ENCODE data around the gene CAVIN1.
"Not testable (repeated sequence)": the region's sequence is repeated elsewhere in the genome, so short reads cannot be mapped to it uniquely, and the experiment has no call there.

Gene CAVIN1

GRCh38 chr17:42378359-42378958 lies 44.6 kb downstream of the CAVIN1 start:
- 89 to 90% methylated on average over 10 of the region's 10 CpGs for WGBS, 2 experiments
- H3K4me3 ChIP-seq (ENCODE audit: insufficient read depth, low read depth, low read length): no peak overlapping the region

GRCh38 chr17:42373896-42374295 lies 49.2 kb downstream of the CAVIN1 start:
- Histone ChIP-seq H3K27ac (ENCODE audit: insufficient read depth, low read depth, low read length, poor library complexity, severe bottlenecking) (no peak overlapping the region), H3K4me1 (ENCODE audit: control insufficient read depth, insufficient read depth, low read length) (no peaks in the 10 kb centered on the region), H3K27me3 (ENCODE audit: control insufficient read depth, insufficient read depth, low read length, poor library complexity, severe bottlenecking) (no peaks in the 10 kb centered on the region), H3K4me3 (ENCODE audit: insufficient read depth, low read depth, low read length) (no peak overlapping the region), H3K36me3 (ENCODE audit: control insufficient read depth, insufficient read depth, low read length) (peaks cover 9% of the 10 kb centered on the region), H3K9me3 (ENCODE audit: control insufficient read depth, low read length) (no peaks in the 10 kb centered on the region)
- WGBS, 2 experiments: 100% methylated on average over 1 of the region's 1 CpG

More at GRCh38 chr17:42378359-42378958, 44.6 kb downstream of the CAVIN1 start:
- Histone ChIP-seq H3K27ac (ENCODE audit: insufficient read depth, low read depth, low read length, poor library complexity, severe bottlenecking) (no peak overlapping the region), H3K4me1 (ENCODE audit: control insufficient read depth, insufficient read depth, low read length) (no peaks in the 10 kb centered on the region), H3K36me3 (ENCODE audit: control insufficient read depth, insufficient read depth, low read length) (no peaks in the 10 kb centered on the region), H3K9me3 (ENCODE audit: control insufficient read depth, low read length) (no peaks in the 10 kb centered on the region), H3K27me3 (ENCODE audit: control insufficient read depth, insufficient read depth, low read length, poor library complexity, severe bottlenecking) (no peaks in the 10 kb centered on the region)

- H3K4me1 ChIP-seq (ENCODE audit: control insufficient read depth, insufficient read depth, low read length): no peaks in the 10 kb centered on the region
- H3K4me3 ChIP-seq (ENCODE audit: insufficient read depth, low read depth, low read length): no peak overlapping the region
- no peaks in the 10 kb centered on the region for H3K9me3 ChIP-seq (ENCODE audit: control insufficient read depth, low read length)
- no peak overlapping the region for H3K27ac ChIP-seq (ENCODE audit: insufficient read depth, low read depth, low read length, poor library complexity, severe bottlenecking)
- H3K27me3 ChIP-seq (ENCODE audit: control insufficient read depth, insufficient read depth, low read length, poor library complexity, severe bottlenecking): no peaks in the 10 kb centered on the region
- peaks cover 9% of the 10 kb centered on the region for H3K36me3 ChIP-seq (ENCODE audit: control insufficient read depth, insufficient read depth, low read length)
These were observed 50.9 kb downstream of the CAVIN1 start for GRCh38 chr17:42372142-42372541.

GRCh38 chr17:42368797-42369561 lies 54.1 kb downstream of the CAVIN1 start:
- H3K4me1 ChIP-seq (ENCODE audit: control insufficient read depth, insufficient read depth, low read length); H3K4me3 ChIP-seq (ENCODE audit: insufficient read depth, low read depth, low read length); H3K36me3 ChIP-seq (ENCODE audit: control insufficient read depth, insufficient read depth, low read length); H3K27me3 ChIP-seq (ENCODE audit: control insufficient read depth, insufficient read depth, low read length, poor library complexity, severe bottlenecking); H3K27ac ChIP-seq (ENCODE audit: insufficient read depth, low read depth, low read length, poor library complexity, severe bottlenecking); H3K9me3 ChIP-seq (ENCODE audit: control insufficient read depth, low read length): not testable (repeated sequence)
- WGBS, 2 experiments: 80 to 84% methylated on average over 12 of the region's 12 CpGs

DNA sequence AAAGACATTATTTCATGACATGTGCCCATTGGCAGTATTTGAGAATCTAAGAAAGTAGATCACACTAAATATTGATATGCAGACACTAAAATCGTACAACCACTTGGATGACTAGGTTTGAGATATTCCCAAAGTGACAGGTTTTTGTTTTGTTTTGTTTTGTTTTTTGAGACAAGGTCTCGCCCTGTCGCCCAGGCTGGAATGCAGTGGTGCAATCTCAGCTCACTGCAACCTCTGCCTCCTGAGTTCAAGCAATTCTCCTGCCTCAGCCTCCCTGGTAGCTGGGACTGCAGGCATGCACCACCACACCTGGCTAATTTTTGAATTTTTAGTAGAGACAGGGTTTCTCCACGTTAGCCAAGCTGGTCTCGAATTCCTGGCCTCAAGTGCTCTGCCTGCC lies 54.7 kb downstream of the CAVIN1 start:
- not testable (repeated sequence) for H3K4me1 ChIP-seq (ENCODE audit: control insufficient read depth, insufficient read depth, low read length); H3K36me3 ChIP-seq (ENCODE audit: control insufficient read depth, insufficient read depth, low read length); H3K9me3 ChIP-seq (ENCODE audit: control insufficient read depth, low read length); H3K27ac ChIP-seq (ENCODE audit: insufficient read depth, low read depth, low read length, poor library complexity, severe bottlenecking); H3K4me3 ChIP-seq (ENCODE audit: insufficient read depth, low read depth, low read length); H3K27me3 ChIP-seq (ENCODE audit: control insufficient read depth, insufficient read depth, low read length, poor library complexity, severe bottlenecking)
- WGBS, 2 experiments: 88 to 92% methylated on average over 5 of the region's 5 CpGs

DNA sequence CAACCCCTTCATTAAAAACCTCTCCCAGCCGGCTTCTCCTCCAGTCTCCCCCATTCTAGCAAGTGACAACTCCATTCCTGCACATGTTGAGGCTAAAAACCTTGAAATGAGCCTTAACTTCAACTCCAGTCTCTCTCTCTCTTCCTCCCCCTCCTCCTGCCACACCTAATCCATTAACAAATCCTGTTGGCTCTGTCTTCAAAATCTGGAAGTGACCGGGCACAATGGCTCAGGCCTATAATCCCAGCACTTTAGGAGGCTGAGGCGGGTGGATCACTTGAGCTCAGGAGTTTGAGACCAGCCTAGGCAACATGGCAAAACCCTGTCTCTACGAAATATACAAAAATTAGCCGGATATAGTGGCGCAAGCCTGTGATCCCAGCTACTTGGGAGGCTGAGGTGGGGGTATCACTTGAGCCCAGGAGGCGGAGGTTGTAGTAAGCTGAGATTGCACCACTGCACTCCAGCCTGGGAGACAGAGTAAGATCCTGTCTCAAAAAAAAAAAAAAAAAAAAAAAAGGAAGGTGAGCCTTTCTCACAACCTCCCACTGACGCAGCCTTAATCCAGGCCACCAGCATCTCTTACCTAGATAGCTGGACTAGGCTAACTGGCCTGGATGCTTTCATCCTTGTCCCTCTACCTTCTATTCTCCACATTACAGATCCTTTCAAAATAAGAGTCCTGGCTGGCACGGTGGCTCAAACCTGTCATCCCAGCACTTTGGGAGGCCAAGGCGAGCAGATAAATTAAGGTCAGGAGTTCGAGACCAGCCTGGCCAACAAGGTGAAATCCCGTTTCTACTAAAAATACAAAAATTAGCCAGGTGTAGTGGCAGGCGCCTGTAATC lies 56.7 kb downstream of the CAVIN1 start:
- not testable (repeated sequence) for H3K27me3 ChIP-seq (ENCODE audit: control insufficient read depth, insufficient read depth, low read length, poor library complexity, severe bottlenecking); H3K36me3 ChIP-seq (ENCODE audit: control insufficient read depth, insufficient read depth, low read length); H3K4me3 ChIP-seq (ENCODE audit: insufficient read depth, low read depth, low read length); H3K9me3 ChIP-seq (ENCODE audit: control insufficient read depth, low read length); H3K4me1 ChIP-seq (ENCODE audit: control insufficient read depth, insufficient read depth, low read length)
- H3K27ac ChIP-seq (ENCODE audit: insufficient read depth, low read depth, low read length, poor library complexity, severe bottlenecking): peak overlapping the region; percentile 6
- WGBS, 2 experiments: 74 to 76% methylated on average over 13 of the region's 13 CpGs

GRCh38 chr17:42365136-42365535 lies 57.9 kb downstream of the CAVIN1 start:
- no peaks in the 10 kb centered on the region for H3K9me3 ChIP-seq (ENCODE audit: control insufficient read depth, low read length)
- H3K4me1 ChIP-seq (ENCODE audit: control insufficient read depth, insufficient read depth, low read length): no peaks in the 10 kb centered on the region
- 90 to 94% methylated on average over 8 to 9 of the region's 9 CpGs for WGBS, 2 experiments
- H3K27me3 ChIP-seq (ENCODE audit: control insufficient read depth, insufficient read depth, low read length, poor library complexity, severe bottlenecking): no peaks in the 10 kb centered on the region
- H3K27ac ChIP-seq (ENCODE audit: insufficient read depth, low read depth, low read length, poor library complexity, severe bottlenecking): no peak overlapping the region
- no peaks in the 10 kb centered on the region for H3K36me3 ChIP-seq (ENCODE audit: control insufficient read depth, insufficient read depth, low read length)
- H3K4me3 ChIP-seq (ENCODE audit: insufficient read depth, low read depth, low read length): no peak overlapping the region

DNA sequence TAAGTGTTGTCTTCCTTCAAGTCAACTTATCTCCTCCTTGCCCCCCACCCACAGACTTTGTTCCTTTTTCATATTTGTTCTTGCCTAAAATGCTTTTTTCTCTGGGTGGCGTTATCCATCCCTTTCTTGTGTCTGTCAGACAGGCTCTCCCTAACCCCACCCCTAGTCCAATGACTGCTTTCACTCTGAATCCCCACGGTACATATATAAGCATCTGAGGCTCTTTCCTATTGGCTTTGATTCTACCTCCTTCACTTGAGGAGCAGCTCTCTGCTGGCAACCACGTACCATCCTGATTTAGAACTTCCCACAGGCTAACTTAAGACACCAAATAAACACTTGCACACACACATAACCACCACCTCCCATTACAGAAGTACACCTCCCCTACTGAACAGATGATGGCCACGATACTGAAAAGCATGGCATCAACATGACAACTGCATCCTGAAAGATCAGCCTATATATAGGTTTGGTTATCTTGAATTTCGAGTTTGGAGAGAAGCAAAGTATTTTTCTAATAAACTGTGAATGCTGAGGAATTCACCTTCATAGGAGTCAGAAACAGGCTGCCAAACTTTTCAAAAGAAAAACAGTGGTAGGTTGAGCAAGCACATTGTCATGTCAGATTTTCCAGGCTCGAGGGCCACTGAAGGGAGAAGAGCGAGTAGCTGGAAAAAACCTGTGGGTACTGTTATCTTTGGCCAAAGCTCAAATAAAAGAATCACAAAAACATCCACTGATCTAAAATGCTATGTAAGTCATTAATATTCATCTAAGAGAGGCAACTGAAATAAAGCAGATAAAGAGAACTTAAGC lies 59.1 kb downstream of the CAVIN1 start:
- Histone ChIP-seq H3K4me1 (ENCODE audit: control insufficient read depth, insufficient read depth, low read length) (no peaks in the 10 kb centered on the region), H3K9me3 (ENCODE audit: control insufficient read depth, low read length) (no peaks in the 10 kb centered on the region), H3K4me3 (ENCODE audit: insufficient read depth, low read depth, low read length) (no peak overlapping the region), H3K27me3 (ENCODE audit: control insufficient read depth, insufficient read depth, low read length, poor library complexity, severe bottlenecking) (no peaks in the 10 kb centered on the region), H3K36me3 (ENCODE audit: control insufficient read depth, insufficient read depth, low read length) (no peaks in the 10 kb centered on the region), H3K27ac (ENCODE audit: insufficient read depth, low read depth, low read length, poor library complexity, severe bottlenecking) (no peak overlapping the region)
- 88 to 92% methylated on average over 6 to 7 of the region's 7 CpGs for WGBS, 2 experiments

- no peaks in the 10 kb centered on the region for H3K9me3 ChIP-seq (ENCODE audit: control insufficient read depth, low read length)
- 84 to 88% methylated on average over 1 of the region's 1 CpG for WGBS, 2 experiments
These were observed 59.8 kb downstream of the CAVIN1 start for GRCh38 chr17:42363231-42363630.

More at GRCh38 chr17:42363231-42363630, 59.8 kb downstream of the CAVIN1 start:
- Histone ChIP-seq H3K27me3 (ENCODE audit: control insufficient read depth, insufficient read depth, low read length, poor library complexity, severe bottlenecking) (no peaks in the 10 kb centered on the region), H3K36me3 (ENCODE audit: control insufficient read depth, insufficient read depth, low read length) (no peaks in the 10 kb centered on the region), H3K27ac (ENCODE audit: insufficient read depth, low read depth, low read length, poor library complexity, severe bottlenecking) (no peak overlapping the region), H3K4me1 (ENCODE audit: control insufficient read depth, insufficient read depth, low read length) (no peaks in the 10 kb centered on the region), H3K4me3 (ENCODE audit: insufficient read depth, low read depth, low read length) (no peak overlapping the region)
